Measurements from ENCODE around the gene CNOT6. TPM values are rescaled to one million over a fixed set of nuclear protein-coding genes. Genes with fewer than 3 reads are reported as not detected.
A peak's percentile ranks its signal among the peaks of the same experiment; 100 is the strongest.

The CNOT6 gene
- polyA plus RNA-seq, 1 of the 3 experiments (the other 2 are of a cell fraction) = 17.1 TPM

DNA sequence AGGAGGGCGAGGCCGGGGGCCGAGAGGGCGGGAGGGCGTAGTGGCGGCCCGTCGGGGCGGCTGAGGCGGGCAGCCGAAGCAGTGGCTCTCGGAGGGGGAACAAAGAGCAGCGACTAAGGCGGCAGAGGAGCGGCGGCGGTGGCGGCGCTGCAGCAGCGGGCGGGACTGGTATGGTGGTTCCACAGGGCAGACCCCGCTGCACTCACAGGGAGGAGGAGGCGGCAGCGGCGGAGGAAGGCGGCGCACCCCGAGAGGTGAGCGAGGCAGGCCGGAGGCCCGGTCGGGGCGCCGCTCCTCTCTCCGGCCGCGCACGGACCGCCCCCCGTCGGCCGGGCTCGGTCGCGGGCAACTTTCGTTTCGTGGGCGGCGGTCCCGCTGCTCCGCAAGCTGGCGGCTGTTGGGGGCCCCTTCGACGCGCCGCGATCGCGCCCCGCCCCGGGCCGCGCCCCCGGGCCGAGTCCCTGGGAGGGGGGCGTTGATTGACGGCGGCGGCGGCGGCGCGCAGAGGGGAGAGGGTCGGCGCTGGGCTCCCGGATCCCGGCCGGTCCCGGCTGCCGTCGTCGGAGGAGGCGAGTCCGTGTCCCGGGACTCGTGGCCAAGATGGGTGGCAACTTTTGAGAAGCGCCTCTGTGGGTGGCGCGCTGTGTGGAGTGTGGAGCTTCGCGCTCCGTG is 467 bp downstream of the CNOT6 start:
- POLR2A ChIA-PET = interaction anchor here (0.7 kb wide), 2 partner anchors 315 to 745 kb away, joined by 3 read pairs; no protein-coding TSS in a partner anchor
- peaks cover 54% of the 10 kb centered on the region for H3K79me2 ChIP-seq (ENCODE audit: insufficient read depth)
- peak; percentile 82 for DNase-seq

GRCh38 chr5:180495292-180495691 is 1.1 kb downstream of the CNOT6 start:
- TF ChIP-seq, protein P1, sequence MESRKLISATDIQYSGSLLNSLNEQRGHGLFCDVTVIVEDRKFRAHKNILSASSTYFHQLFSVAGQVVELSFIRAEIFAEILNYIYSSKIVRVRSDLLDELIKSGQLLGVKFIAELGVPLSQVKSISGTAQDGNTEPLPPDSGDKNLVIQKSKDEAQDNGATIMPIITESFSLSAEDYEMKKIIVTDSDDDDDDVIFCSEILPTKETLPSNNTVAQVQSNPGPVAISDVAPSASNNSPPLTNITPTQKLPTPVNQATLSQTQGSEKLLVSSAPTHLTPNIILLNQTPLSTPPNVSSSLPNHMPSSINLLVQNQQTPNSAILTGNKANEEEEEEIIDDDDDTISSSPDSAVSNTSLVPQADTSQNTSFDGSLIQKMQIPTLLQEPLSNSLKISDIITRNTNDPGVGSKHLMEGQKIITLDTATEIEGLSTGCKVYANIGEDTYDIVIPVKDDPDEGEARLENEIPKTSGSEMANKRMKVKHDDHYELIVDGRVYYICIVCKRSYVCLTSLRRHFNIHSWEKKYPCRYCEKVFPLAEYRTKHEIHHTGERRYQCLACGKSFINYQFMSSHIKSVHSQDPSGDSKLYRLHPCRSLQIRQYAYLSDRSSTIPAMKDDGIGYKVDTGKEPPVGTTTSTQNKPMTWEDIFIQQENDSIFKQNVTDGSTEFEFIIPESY (IDR thresholded peaks at IDR 0.05; ENCODE audit: borderline replicate concordance, low read depth) = no peak
- no peak for TF ChIP-seq SIN3A (IDR thresholded peaks at IDR 0.05; ENCODE audit: borderline replicate concordance, low read depth, low read length)
- TF ChIP-seq, protein P2, sequence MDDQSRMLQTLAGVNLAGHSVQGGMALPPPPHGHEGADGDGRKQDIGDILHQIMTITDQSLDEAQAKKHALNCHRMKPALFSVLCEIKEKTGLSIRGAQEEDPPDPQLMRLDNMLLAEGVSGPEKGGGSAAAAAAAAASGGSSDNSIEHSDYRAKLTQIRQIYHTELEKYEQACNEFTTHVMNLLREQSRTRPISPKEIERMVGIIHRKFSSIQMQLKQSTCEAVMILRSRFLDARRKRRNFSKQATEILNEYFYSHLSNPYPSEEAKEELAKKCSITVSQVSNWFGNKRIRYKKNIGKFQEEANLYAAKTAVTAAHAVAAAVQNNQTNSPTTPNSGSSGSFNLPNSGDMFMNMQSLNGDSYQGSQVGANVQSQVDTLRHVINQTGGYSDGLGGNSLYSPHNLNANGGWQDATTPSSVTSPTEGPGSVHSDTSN (IDR thresholded peaks at IDR 0.05) = no peak
- TF ChIP-seq, protein P3, sequence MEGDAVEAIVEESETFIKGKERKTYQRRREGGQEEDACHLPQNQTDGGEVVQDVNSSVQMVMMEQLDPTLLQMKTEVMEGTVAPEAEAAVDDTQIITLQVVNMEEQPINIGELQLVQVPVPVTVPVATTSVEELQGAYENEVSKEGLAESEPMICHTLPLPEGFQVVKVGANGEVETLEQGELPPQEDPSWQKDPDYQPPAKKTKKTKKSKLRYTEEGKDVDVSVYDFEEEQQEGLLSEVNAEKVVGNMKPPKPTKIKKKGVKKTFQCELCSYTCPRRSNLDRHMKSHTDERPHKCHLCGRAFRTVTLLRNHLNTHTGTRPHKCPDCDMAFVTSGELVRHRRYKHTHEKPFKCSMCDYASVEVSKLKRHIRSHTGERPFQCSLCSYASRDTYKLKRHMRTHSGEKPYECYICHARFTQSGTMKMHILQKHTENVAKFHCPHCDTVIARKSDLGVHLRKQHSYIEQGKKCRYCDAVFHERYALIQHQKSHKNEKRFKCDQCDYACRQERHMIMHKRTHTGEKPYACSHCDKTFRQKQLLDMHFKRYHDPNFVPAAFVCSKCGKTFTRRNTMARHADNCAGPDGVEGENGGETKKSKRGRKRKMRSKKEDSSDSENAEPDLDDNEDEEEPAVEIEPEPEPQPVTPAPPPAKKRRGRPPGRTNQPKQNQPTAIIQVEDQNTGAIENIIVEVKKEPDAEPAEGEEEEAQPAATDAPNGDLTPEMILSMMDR (IDR thresholded peaks at IDR 0.05) = no peak
- no peak for TF ChIP-seq TCF12 (IDR thresholded peaks at IDR 0.05)
- TF ChIP-seq CHD2 (IDR thresholded peaks at IDR 0.05; ENCODE audit: low read length, partially characterized antibody) = no peak
- TF ChIP-seq, protein P4, sequence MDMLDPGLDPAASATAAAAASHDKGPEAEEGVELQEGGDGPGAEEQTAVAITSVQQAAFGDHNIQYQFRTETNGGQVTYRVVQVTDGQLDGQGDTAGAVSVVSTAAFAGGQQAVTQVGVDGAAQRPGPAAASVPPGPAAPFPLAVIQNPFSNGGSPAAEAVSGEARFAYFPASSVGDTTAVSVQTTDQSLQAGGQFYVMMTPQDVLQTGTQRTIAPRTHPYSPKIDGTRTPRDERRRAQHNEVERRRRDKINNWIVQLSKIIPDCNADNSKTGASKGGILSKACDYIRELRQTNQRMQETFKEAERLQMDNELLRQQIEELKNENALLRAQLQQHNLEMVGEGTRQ (IDR thresholded peaks at IDR 0.05; ENCODE audit: borderline replicate concordance, low read depth, low read length) = no peak
- TF ChIP-seq TAF1 (IDR thresholded peaks at IDR 0.05; ENCODE audit: borderline replicate concordance, low read depth, low read length) = no peak
- TF ChIP-seq GATA2 (CRISPR knock-in tag; IDR thresholded peaks at IDR 0.05) = no peak
- TF ChIP-seq IRF3 (IDR thresholded peaks at IDR 0.05; ENCODE audit: low read depth, low read length) = no peak
- TF ChIP-seq ELF1 (IDR thresholded peaks at IDR 0.05) = no peak
- no peak for TF ChIP-seq EZH2phosphoT487 (IDR thresholded peaks at IDR 0.05; ENCODE audit: borderline replicate concordance, low read depth)
- TF ChIP-seq POLR2AphosphoS5 (IDR thresholded peaks at IDR 0.05; ENCODE audit: low read depth, low read length) = no peak
- H3F3A ChIP-seq (replicated peaks; ENCODE audit: insufficient read depth) = no peaks in the 10 kb centered on the region
- H3K9ac ChIP-seq = peak overlapping the region; percentile 96
- H2AFZ ChIP-seq (ENCODE audit: low read depth) = peak overlapping the region; percentile 84; the same call in 1 of the 2 replicates
- CTCF ChIA-PET = no interaction called here
- H3K4me2 ChIP-seq = peak overlapping the region; percentile 92
- peak overlapping the region; percentile 84 to 86 for H3K4me3 ChIP-seq (ENCODE audit: low read depth in 2 of 2, low read length in 1 of 2)
- no peaks in the 10 kb centered on the region for H3K9me2 ChIP-seq
- H3K27me3 ChIP-seq (ENCODE audit: insufficient read depth) = no peaks in the 10 kb centered on the region
- peak overlapping the region; percentile 80 to 83; a peak in 3 of 4 replicates for H3K27ac ChIP-seq (ENCODE audit: low read depth in 2 of 2, low read length in 1 of 2)
- peaks cover 2 to 12% of the 10 kb centered on the region in 2 experiments for H3K36me3 ChIP-seq (replicated peaks in 1 of 2; ENCODE audit: control insufficient read depth in 1 of 2, insufficient read depth in 2 of 2, low read length in 1 of 2)
- H3K79me2 ChIP-seq (ENCODE audit: insufficient read depth) = peaks cover 61% of the 10 kb centered on the region
- DNase-seq = no peak
- no peaks in the 10 kb centered on the region for H3K9me3 ChIP-seq
- POLR2A ChIA-PET = no interaction called here
- H4K20me1 ChIP-seq (ENCODE audit: insufficient read depth) = peaks cover 52% of the 10 kb centered on the region
- peaks cover 9 to 10% of the 10 kb centered on the region in 2 experiments; a peak in 3 of 4 replicates for H3K4me1 ChIP-seq (ENCODE audit: control insufficient read depth in 1 of 2, insufficient read depth in 2 of 2, low read depth in 1 of 2, low read length in 1 of 2)
- 15% methylated on average over 7 of the region's 7 CpGs for WGBS (ENCODE audit: low lambda C conversion rate)

More for the DNA sequence above, 467 bp downstream of the CNOT6 start:
- Histone ChIP-seq H3K27me3 (ENCODE audit: insufficient read depth) (no peaks in the 10 kb centered on the region), H2AFZ (ENCODE audit: low read depth) (peak overlapping the region; percentile 84), H3K9me3 (no peaks in the 10 kb centered on the region), H4K20me1 (ENCODE audit: insufficient read depth) (peaks cover 46% of the 10 kb centered on the region), H3K4me2 (peak overlapping the region; percentile 92), H3K9me2 (no peaks in the 10 kb centered on the region), H3K9ac (peak overlapping the region; percentile 96), H3K36me3 (replicated peaks in 1 of 2; ENCODE audit: control insufficient read depth in 1 of 2, insufficient read depth in 2 of 2, low read length in 1 of 2) (peaks cover 2 to 12% of the 10 kb centered on the region in 2 experiments), H3K27ac (ENCODE audit: low read depth in 2 of 2, low read length in 1 of 2) (peak overlapping the region; percentile 80 to 83), H3K4me1 (ENCODE audit: control insufficient read depth in 1 of 2, insufficient read depth in 2 of 2, low read depth in 1 of 2, low read length in 1 of 2) (peaks cover 9 to 10% of the 10 kb centered on the region in 2 experiments; a peak in 3 of 4 replicates), H3F3A (replicated peaks; ENCODE audit: insufficient read depth) (no peaks in the 10 kb centered on the region), H3K4me3 (ENCODE audit: low read depth in 2 of 2, low read length in 1 of 2) (peak overlapping the region; percentile 84 to 86)
- CTCF ChIA-PET = interaction anchor here (1.5 kb wide), 1 partner anchor 166 kb away, joined by 4 read pairs; no protein-coding TSS in a partner anchor
- TF ChIP-seq, protein P2 (IDR thresholded peaks at IDR 0.05) = peak; percentile 73
- no peak for TF ChIP-seq GABPA (IDR thresholded peaks at IDR 0.05; ENCODE audit: low read depth)
- TF ChIP-seq MXI1 (IDR thresholded peaks at IDR 0.05; ENCODE audit: low read depth, low read length) = peak; percentile 13; the same call in 1 of the 2 replicates
- 2% methylated on average over 11 of the region's 92 CpGs for WGBS (ENCODE audit: low lambda C conversion rate)
